ENCODE results near the gene SESN2.

SESN2 gene, protein sequence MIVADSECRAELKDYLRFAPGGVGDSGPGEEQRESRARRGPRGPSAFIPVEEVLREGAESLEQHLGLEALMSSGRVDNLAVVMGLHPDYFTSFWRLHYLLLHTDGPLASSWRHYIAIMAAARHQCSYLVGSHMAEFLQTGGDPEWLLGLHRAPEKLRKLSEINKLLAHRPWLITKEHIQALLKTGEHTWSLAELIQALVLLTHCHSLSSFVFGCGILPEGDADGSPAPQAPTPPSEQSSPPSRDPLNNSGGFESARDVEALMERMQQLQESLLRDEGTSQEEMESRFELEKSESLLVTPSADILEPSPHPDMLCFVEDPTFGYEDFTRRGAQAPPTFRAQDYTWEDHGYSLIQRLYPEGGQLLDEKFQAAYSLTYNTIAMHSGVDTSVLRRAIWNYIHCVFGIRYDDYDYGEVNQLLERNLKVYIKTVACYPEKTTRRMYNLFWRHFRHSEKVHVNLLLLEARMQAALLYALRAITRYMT

GRCh38 chr1:28259252-28259933 lies at the start of gene SESN2:
Gene SESN2 (plus strand): TSS chr1:28259518. CDS start chr1:28259848, 330 bp downstream.
- DNase-seq (ENCODE audit: low spot score) (peak; percentile 99), FAIRE-seq (no peak)

DNA sequence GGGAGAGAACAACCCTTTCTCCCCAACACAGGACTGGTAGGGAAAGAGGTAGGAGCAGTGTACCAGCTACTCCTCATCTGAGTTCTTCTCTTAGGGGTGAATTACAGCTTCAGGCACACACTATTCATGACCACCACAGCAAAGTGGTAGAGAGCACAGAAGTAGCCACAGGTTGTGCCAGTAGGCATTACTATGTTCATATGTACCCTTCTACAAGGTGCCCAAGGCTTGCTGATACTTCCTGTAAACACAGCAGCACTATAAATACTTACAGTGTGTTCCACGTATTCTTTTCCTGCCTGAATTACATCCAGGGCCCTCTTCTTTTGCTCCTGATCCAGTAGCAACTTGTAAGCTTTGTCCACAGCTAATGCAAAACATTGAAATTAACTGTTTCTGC lies 49.6 kb upstream of the SESN2 start:
- no peak for DNase-seq (ENCODE audit: low spot score)
- FAIRE-seq, result no peak

DNA sequence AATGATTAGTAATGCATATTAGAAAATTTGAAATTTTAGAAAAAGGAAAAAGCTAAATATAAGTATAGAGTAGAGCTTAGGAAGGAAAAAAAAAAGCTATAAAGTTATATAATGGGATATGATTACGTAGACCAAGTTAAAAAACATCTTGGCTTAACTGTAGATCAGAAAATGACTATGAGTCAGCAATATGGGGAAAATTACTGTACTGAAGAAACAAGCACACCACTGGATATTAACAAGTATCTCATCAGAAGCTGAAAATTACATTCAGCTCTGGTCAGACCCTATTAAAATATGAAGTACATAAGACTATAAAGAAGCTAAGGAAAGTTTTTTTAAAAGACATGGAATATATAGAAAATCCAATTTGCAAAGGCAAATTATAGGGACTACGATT lies 46.0 kb upstream of the SESN2 start:
- FAIRE-seq (no peak), DNase-seq (ENCODE audit: low spot score) (no peak)

DNA sequence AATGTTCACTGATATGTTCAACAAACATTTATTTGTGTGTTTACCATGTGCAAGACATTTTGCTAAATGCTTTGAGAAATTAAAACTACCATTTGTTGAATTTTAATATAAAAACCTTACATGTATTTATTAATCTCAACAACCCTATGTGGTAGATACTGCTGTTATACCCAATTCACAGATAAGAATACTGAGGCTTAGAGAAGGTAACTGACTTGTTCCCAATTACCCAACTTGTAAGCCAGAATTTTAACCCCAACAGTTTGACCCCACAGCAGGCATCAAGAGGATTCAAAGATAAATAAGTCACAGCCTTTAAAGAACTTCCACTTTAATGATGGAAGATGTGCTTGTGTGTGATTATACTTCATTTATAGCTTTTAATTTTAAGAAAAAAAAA lies 30.2 kb upstream of the SESN2 start:
- no peak for FAIRE-seq
- no peak for DNase-seq (ENCODE audit: low spot score)

DNA sequence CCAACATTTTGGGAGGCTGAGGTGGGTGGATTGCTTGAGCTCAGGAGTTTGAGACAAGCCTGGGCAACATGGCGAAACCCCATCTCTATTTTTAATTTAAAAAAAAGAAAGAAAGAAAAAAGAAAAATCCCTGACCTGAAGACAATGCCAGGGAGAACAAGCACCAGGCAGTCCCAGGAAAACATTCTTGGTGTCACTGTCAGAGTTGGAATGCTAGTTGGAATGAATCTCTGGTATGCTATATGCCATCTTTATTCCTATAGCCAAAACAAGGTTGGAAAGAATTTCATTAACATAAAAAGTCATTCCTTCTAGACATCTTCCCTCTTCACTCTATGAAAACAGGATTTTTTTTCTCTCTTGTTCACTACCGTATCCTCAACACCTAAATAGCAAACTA lies 29.3 kb upstream of the SESN2 start:
- DNase-seq (ENCODE audit: low spot score) (no peak), FAIRE-seq (no peak)

DNA sequence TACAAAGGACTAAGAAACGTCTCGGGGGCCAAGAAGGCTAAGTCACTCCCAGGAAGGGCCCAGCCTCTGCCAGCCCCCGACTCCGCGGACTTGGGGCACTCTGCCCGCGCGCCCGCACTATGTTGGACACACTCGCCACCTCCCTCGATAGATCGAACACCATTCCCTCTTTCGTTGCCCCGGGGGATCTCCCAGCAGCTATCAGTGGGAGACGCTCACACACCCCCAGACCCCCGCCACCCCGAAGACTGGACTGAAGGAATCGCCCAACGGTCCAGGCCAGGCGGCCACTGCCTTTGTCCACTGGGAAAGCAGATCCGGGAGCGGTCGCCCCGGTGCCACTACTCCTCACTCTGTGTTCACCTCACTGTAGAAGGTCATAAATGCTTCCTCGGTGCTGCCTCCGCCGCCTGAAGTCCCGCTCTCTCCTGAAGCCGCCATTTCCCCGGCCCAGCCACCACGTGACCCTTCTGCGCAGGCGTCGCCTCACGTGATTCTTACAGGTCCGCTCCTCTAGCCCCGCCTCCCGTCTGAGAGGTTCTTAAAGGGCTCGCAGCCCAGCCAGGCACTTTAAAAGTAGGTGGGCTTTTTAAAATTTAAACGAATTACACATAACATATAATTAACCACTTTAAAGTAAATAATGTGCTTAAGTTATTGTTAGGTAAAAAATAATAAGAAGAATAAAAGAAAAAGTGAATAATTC lies 26.6 kb upstream of the SESN2 start, which contains the start of gene DNAJC8:
DNAJC8 (minus strand) TSS at position 472 of the 706 bp plus-strand sequence; CDS start at position 441, 31 bp downstream.
- DNase-seq (ENCODE audit: low spot score) (peak; percentile 94), FAIRE-seq (no peak)

DNA sequence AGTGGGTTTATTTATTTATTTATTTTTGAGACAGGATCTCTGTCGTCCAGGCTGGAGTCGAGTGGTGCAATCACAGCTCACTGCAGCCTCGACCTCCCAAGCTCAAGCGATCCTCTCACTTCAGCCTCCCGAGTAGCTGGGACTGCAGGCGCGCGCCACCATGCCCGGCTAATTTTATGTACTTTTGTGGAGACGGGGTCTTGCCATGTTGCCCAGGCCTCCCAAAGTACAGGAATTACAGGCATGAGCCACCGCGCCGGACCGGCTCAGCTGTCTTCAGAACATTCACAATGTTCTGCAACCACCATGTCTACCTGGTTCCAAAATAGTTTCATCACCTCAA lies 26.1 kb upstream of the SESN2 start:
- FAIRE-seq (no peak), DNase-seq (ENCODE audit: low spot score) (no peak)

- DNase-seq (ENCODE audit: low spot score) (peak; percentile 99), FAIRE-seq (no peak)
These were observed 23.3 kb upstream of the SESN2 start, which contains the start of gene ATP5IF1 for GRCh38 chr1:28235755-28236655. Gene ATP5IF1 (plus strand): TSS chr1:28236124. CDS start chr1:28236184, 60 bp downstream.

GRCh38 chr1:28236656-28237322 lies 22.5 kb upstream of the SESN2 start:
- FAIRE-seq (no peak), DNase-seq (ENCODE audit: low spot score) (no peak)

DNA sequence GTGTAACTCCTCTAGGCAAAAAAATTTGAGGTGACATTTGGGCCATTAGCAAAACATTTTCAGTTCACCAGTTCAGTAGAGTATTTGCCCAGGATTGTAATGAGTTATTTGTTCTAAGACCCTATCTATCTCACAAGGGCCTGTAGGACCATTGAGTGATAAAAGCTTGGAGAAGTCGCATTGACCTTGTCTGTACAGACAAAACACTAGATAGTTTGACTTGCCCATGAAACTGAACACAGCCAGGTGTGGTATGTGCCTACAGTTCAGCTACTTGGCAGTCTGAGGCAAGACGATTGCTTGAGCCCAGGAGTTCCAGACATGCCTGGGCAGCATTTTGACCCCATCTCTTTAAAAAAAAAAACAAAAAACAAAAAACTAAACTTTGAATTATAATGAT lies 20.3 kb upstream of the SESN2 start:
- FAIRE-seq, result no peak
- DNase-seq (ENCODE audit: low spot score), result no peak

DNA sequence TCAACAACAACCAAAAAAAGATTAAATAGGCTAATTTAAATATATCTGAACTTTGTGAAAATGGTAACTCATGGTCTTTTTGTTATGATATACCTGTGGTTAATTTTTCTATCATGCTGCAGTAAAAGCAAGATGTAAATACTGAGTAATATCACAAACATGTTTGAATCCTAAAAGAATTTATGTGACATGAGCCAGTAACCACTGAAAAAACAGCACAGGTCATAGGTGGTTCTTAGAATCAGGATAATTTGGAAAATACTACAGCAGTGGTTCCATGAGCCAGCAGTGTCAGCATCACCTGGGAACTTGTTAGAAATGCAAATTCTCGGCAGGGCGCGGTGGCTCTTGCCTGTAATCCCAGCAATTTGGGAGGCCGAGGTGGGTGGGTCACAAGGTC lies 19.3 kb upstream of the SESN2 start:
- no peak for DNase-seq (ENCODE audit: low spot score)
- FAIRE-seq, result no peak

DNA sequence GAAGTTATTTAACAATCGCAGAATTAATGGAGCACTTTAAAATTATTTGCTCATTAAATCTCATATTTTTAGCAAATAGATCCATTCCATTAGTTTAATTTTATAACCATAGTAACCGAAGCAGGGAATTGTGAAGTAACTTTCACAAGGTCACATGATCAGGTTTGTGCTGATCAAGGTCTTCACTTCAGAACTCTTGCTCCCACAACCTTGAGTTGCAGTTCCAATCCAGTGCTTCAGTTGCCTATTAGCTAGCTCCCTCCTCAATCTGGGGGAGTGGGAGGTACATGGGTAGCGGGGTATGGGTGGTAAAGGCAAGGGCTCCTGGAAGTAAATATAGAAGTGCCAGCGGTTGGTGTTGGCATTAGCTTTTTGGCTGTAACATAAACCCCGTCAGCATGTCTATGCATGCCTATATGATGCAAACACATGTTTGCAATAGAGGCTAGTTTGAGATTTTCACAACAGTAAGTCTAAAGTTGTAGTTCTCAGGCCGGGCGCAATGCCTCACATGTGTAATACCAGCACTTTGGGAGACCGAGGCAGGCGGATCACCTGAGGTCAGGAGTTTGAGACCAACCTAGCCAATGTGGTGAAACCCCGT lies 17.6 kb upstream of the SESN2 start:
- no peak for DNase-seq (ENCODE audit: low spot score)
- FAIRE-seq, result no peak

GRCh38 chr1:28243685-28244311 lies 15.5 kb upstream of the SESN2 start:
- DNase-seq (ENCODE audit: low spot score) (no peak), FAIRE-seq (no peak)

- no peak for DNase-seq (ENCODE audit: low spot score)
- FAIRE-seq, result no peak
These were observed 14.6 kb upstream of the SESN2 start for GRCh38 chr1:28244549-28245251.

DNA sequence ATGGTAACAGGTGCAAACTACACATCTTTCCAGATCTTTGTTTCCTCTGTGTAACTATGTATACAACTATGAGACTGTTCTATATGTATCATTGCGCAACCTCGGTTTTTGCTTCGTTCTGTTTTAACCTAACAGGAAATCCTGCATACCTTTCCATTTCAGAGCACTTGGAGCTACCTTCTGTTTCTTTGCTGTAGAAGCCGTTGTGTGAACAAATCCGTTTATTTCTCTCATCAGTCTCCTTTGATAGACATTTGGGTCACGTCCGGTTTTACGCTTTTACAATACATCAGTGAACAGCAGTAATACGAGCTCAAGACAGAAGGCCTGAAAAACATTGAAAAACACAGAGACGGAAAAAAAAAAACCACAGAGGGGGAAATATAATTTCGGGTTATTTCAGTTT lies 12.9 kb upstream of the SESN2 start:
- FAIRE-seq (no peak), DNase-seq (ENCODE audit: low spot score) (no peak)

GRCh38 chr1:28247612-28248272 lies 11.6 kb upstream of the SESN2 start:
- DNase-seq (ENCODE audit: low spot score), result no peak
- FAIRE-seq, result no peak

- DNase-seq (ENCODE audit: low spot score) (peak; percentile 68), FAIRE-seq (no peak)
These were observed 10.9 kb upstream of the SESN2 start for GRCh38 chr1:28248273-28249012.

All from urothelium cell line (cell line).